ENCODE results near the gene GSTA4.

DNA sequence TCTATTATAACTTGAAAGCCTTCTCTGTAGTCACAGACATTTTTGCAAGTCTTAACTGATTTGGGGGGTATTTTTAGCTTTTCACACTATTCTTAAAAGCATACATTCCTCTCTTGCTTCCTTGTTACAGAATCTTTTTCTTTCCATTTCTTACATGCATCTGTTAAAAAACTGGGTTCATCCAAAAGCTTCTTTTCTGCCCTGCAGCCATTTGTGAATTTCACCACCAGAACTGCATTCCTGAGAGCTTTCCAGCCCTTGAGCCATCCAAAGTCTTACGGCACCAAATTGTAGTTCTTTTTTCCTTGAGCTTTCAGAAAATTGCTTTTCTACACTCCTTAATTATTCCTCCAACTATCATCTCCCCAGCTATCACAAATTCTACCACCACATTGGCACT is 19.7 kb upstream of the GSTA4 start:
- TF ChIP-seq, protein P1, sequence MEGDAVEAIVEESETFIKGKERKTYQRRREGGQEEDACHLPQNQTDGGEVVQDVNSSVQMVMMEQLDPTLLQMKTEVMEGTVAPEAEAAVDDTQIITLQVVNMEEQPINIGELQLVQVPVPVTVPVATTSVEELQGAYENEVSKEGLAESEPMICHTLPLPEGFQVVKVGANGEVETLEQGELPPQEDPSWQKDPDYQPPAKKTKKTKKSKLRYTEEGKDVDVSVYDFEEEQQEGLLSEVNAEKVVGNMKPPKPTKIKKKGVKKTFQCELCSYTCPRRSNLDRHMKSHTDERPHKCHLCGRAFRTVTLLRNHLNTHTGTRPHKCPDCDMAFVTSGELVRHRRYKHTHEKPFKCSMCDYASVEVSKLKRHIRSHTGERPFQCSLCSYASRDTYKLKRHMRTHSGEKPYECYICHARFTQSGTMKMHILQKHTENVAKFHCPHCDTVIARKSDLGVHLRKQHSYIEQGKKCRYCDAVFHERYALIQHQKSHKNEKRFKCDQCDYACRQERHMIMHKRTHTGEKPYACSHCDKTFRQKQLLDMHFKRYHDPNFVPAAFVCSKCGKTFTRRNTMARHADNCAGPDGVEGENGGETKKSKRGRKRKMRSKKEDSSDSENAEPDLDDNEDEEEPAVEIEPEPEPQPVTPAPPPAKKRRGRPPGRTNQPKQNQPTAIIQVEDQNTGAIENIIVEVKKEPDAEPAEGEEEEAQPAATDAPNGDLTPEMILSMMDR (conservative IDR thresholded peaks at IDR 0.05; ENCODE audit: low read length): no peak
- no peak for TF ChIP-seq EZH2phosphoT487 (IDR thresholded peaks at IDR 0.05; ENCODE audit: borderline replicate concordance, low read depth, low read length)
